Esophagus squamous epithelium (tissue), 4 donors: Measurements from ENCODE around the gene MTHFD2L.

Experiments used
- CTCF ChIP-seq, 6 experiments: fragments of 450-650 bp in 4 of 6; fragments of 200-600 bp in 2 of 6; sonication (generic) in 2 of 6; IDR thresholded peaks; one replicate each; pipeline ENCODE4 v1.5.1; 2016 to 2019; ENCODE audit warnings: antibody characterized with exemption in 6 of 6, mild to moderate bottlenecking in 4 of 6, moderate library complexity in 4 of 6
- POLR2A ChIP-seq, 4 donors: fragments of 450-650 bp; IDR thresholded peaks; one replicate each; pipeline ENCODE4 v1.6.1; 2017; ENCODE audit warnings: antibody characterized with exemption in 4 of 4, mild to moderate bottlenecking in 4 of 4, moderate library complexity in 3 of 4

- TF ChIP-seq CTCF (IDR thresholded peaks at IDR 0.05) (no peak), POLR2A (IDR thresholded peaks at IDR 0.05) (no peak)
Observed at GRCh38 chr4:74344031-74344430, 186.1 kb downstream of the MTHFD2L start.
